ENCODE measurements around the gene SKAP1.

The SKAP1 gene

DNA sequence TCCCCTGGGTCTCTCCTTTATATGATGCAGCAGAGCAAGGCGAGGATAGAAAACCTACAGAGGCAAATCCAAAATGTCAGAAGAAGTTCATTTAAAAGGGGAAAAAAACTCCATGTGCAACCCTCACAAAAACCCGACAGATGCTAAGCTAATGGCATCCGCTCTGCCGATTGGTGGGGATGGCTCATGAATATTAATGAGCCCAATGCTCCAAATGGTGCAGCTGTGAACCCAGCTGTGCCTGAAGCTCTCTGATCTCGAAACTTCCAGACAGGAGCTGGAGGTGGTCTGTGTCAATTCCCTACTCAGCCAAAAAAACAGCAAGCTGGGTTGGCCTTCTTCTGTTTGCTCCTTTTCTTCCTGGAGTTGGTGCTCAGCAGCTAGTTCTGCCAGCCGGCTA, 306.9 kb downstream of the SKAP1 start:
- Histone ChIP-seq H3K27ac (ENCODE audit: low read depth, low read length) (no peak overlapping the region), H3K36me3 (ENCODE audit: insufficient read depth, low read length) (peaks cover 47% of the 10 kb centered on the region), H3K4me3 (ENCODE audit: low read depth in 1 of 2, low read length in 2 of 2) (no peak overlapping the region), H3K9ac (ENCODE audit: low read length) (no peak overlapping the region), H3K9me3 (ENCODE audit: low read length) (no peaks in the 10 kb centered on the region), H3K27me3 (ENCODE audit: control insufficient read depth in 1 of 2, insufficient read depth in 2 of 2, low read length in 2 of 2) (no peaks in the 10 kb centered on the region), H3K4me1 (ENCODE audit: insufficient read depth, low read length) (no peaks in the 10 kb centered on the region)

DNA sequence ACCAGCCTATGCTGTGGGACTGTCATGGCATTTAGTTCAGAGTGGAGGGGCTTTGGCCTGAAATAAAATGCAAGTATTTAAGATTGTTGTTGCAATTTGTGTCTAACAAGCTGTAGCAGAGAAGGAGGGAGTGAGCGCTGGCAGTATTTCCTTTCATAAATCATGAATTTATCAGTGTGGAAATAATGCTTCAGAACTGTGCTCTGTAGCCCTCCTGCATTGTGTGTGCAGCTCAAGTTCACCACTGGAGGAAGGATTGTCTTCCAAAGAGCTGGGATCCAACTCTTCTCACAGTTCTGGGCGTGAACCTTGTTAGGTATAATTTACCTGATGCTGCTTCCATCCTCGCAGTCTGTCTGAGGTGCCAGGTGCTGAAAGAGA, 307.4 kb downstream of the SKAP1 start:
- H3K27ac ChIP-seq (ENCODE audit: low read depth, low read length) = no peak overlapping the region
- H3K4me1 ChIP-seq (ENCODE audit: insufficient read depth, low read length) = no peaks in the 10 kb centered on the region
- H3K4me3 ChIP-seq (ENCODE audit: low read depth in 1 of 2, low read length in 2 of 2) = no peak overlapping the region
- peaks cover 47% of the 10 kb centered on the region for H3K36me3 ChIP-seq (ENCODE audit: insufficient read depth, low read length)
- no peak overlapping the region for H3K9ac ChIP-seq (ENCODE audit: low read length)
- no peaks in the 10 kb centered on the region for H3K9me3 ChIP-seq (ENCODE audit: low read length)
- H3K27me3 ChIP-seq (ENCODE audit: control insufficient read depth in 1 of 2, insufficient read depth in 2 of 2, low read length in 2 of 2) = no peaks in the 10 kb centered on the region

DNA sequence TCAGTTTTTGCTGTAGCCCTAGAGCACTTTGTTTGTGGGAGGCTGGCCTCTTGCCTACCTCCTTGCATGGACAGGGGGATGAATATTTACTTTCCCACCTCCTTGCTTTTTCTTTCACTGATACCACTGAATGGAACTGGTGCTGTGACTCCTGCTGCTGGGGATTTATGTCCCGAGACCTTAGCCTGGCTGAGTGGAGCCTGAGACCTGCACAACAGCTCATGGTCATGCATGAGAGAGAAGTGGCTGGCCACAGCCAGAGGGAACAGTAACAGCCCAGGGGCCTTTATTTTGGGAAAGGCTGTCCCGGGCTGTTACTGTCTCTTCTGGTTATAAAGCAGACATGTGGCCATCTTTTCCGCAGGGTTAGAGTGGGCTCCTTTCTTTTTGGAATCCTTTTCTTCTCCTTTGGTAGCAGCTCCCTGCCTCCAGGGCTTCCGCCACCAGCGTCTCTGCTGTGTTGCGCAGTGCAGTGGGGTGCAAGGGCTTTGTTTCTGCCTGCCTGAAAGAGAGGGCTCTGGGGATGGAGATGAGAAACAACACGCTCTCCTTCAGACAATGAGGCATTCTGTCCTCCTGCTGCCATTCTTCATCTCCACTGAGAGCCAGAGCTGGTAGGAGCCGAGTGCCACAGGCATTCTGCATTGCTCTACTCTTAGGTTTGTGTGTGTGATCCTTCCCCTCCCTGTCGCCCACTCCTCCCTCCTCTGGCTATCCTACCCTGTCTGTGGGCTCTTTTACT, 307.9 kb downstream of the SKAP1 start:
- H3K4me1 ChIP-seq (ENCODE audit: insufficient read depth, low read length) = no peaks in the 10 kb centered on the region
- no peak overlapping the region for H3K9ac ChIP-seq (ENCODE audit: low read length)
- H3K36me3 ChIP-seq (ENCODE audit: insufficient read depth, low read length) = peaks cover 47% of the 10 kb centered on the region
- no peaks in the 10 kb centered on the region for H3K27me3 ChIP-seq (ENCODE audit: control insufficient read depth in 1 of 2, insufficient read depth in 2 of 2, low read length in 2 of 2)
- no peak overlapping the region for H3K27ac ChIP-seq (ENCODE audit: low read depth, low read length)
- no peak overlapping the region for H3K4me3 ChIP-seq (ENCODE audit: low read depth in 1 of 2, low read length in 2 of 2)
- H3K9me3 ChIP-seq (ENCODE audit: low read length) = no peaks in the 10 kb centered on the region

DNA sequence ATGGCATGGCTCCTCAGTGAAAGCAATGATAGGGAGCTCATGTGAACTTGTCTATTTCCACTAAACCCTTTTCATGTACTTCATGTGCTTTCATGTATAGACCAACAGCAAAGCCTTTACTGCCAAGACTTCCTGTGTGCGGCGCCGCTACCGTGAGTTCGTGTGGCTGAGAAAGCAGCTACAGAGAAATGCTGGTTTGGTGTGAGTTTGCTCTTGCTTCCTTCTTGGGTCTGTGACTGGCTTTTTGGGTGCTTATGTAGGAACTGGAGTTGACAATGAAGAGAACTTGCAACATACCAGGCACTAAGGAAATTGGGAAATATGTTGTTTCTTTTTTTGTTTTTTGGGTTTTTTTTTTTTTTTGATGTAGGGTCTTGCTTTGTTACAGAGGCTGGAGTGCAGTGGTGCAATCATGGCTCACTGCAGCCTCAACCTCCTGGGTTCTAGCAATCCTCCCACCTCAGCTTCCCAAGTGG, 316.8 kb downstream of the SKAP1 start:
- Histone ChIP-seq H3K9me3 (ENCODE audit: low read length) (no peaks in the 10 kb centered on the region), H3K9ac (ENCODE audit: low read length) (no peak overlapping the region), H3K27me3 (ENCODE audit: control insufficient read depth in 1 of 2, insufficient read depth in 2 of 2, low read length in 2 of 2) (no peaks in the 10 kb centered on the region), H3K36me3 (ENCODE audit: insufficient read depth, low read length) (peaks cover 10% of the 10 kb centered on the region), H3K4me1 (ENCODE audit: insufficient read depth, low read length) (peaks cover 12% of the 10 kb centered on the region), H3K27ac (ENCODE audit: low read depth, low read length) (no peak overlapping the region), H3K4me3 (ENCODE audit: low read depth in 1 of 2, low read length in 2 of 2) (no peak overlapping the region)

DNA sequence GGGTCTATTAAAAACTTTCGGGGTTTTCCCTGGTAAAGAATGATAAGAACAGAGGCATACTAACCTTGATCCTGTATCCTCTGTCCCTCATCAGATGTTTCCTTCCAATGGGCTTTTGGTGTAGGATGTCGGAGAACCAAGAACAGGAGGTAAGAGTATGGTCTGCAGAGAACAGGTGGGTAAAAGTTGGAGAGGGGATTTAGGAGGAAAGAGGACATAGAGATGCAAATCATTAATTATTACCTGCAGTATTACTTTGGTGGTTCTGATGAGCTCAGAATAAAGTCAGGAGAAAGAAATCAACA, 318.1 kb downstream of the SKAP1 start:
- Histone ChIP-seq H3K36me3 (ENCODE audit: insufficient read depth, low read length) (peaks cover 10% of the 10 kb centered on the region), H3K4me1 (ENCODE audit: insufficient read depth, low read length) (peaks cover 14% of the 10 kb centered on the region), H3K27ac (ENCODE audit: low read depth, low read length) (no peak overlapping the region), H3K4me3 (ENCODE audit: low read depth in 1 of 2, low read length in 2 of 2) (no peak overlapping the region), H3K27me3 (ENCODE audit: control insufficient read depth in 1 of 2, insufficient read depth in 2 of 2, low read length in 2 of 2) (no peaks in the 10 kb centered on the region), H3K9me3 (ENCODE audit: low read length) (no peaks in the 10 kb centered on the region), H3K9ac (ENCODE audit: low read length) (no peak overlapping the region)

DNA sequence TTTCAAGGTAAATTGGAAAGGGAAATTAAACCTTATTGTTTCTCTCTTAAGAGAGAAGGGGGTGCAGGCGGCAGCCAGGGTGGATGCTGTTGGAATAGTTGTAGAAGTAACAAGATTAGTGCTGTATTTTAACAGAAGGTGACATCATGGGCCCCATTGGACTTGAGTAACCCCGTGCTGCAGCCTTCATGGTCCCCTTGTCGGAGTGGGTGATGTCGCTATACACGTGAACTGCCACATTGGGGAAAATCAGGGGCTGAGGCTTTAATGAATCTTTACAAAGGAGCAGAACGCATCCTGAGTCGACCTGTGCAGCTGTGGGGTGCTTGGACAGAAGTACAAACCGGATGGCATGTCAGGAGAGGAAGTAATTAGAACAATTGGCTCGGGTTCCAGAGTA, 319.3 kb downstream of the SKAP1 start:
- H3K9me3 ChIP-seq (ENCODE audit: low read length) = no peaks in the 10 kb centered on the region
- no peak overlapping the region for H3K9ac ChIP-seq (ENCODE audit: low read length)
- H3K36me3 ChIP-seq (ENCODE audit: insufficient read depth, low read length) = peaks cover 10% of the 10 kb centered on the region
- H3K4me3 ChIP-seq (ENCODE audit: low read depth in 1 of 2, low read length in 2 of 2) = no peak overlapping the region
- H3K4me1 ChIP-seq (ENCODE audit: insufficient read depth, low read length) = peaks cover 17% of the 10 kb centered on the region
- H3K27me3 ChIP-seq (ENCODE audit: control insufficient read depth in 1 of 2, insufficient read depth in 2 of 2, low read length in 2 of 2) = no peaks in the 10 kb centered on the region
- H3K27ac ChIP-seq (ENCODE audit: low read depth, low read length) = no peak overlapping the region

DNA sequence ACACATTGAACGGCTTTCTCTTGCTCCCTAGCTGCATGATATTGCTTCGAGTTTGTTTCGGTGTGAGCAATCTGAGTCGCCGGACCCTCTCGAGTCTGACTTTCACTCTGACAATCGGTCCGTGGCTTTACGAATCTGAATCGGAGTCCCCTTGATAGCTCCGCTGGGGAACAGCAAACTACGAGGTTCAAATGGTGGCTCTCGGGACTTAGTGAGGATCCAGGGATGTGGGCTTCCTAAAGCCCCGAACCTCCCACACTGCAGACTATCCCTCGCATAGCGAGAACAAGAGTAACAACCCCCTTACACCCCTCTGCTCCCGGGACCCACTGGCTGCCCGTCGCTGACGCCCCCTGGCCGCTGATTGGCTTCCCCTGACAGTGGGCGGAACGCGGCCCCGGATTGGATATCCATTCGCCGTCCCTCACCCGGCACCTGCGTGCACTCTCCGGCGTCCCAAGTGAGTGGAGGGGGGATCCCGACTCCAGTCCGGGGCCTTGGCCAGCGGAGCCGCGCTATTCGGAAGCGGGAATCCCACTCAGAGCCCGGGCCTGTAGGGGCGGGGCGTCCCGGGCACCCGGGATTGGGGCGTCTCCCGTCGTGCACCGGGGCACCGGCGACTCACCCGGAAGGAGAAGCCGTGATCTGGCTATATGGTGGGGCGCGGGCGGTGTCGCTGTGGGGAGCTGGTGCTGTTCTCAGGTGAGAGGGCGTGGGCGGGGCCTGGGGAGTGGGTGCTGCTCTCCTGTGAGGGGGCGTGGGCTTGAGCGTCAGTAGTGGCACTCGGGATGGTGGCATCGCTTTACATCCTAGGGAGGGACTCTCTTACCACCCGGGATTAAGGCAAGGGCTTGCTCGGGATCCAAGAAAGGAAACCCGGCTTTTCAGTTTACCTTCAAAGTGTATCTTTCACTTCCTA, 322.6 kb downstream of the SKAP1 start, which contains the start of gene SNX11:
Gene SNX11 (plus strand): TSS at position 630 of the 919 bp plus-strand sequence. CDS start 4,278 bp downstream, outside the sequence.
- peak within 1 kb of the TSS; percentile 87 for H3K9ac ChIP-seq (ENCODE audit: low read length)
- H3K36me3 ChIP-seq (ENCODE audit: insufficient read depth, low read length) = peaks cover 4% of the 10 kb centered on the region
- H3K27me3 ChIP-seq (ENCODE audit: control insufficient read depth in 1 of 2, insufficient read depth in 2 of 2, low read length in 2 of 2) = no peaks in the 10 kb centered on the region
- H3K9me3 ChIP-seq (ENCODE audit: low read length) = no peaks in the 10 kb centered on the region
- H3K4me1 ChIP-seq (ENCODE audit: insufficient read depth, low read length) = peaks cover 17% of the 10 kb centered on the region
- H3K27ac ChIP-seq (ENCODE audit: low read depth, low read length) = peak within 1 kb of the TSS; percentile 88
- H3K4me3 ChIP-seq (ENCODE audit: low read depth in 1 of 2, low read length in 2 of 2) = peak within 1 kb of the TSS; percentile 81 to 99

DNA sequence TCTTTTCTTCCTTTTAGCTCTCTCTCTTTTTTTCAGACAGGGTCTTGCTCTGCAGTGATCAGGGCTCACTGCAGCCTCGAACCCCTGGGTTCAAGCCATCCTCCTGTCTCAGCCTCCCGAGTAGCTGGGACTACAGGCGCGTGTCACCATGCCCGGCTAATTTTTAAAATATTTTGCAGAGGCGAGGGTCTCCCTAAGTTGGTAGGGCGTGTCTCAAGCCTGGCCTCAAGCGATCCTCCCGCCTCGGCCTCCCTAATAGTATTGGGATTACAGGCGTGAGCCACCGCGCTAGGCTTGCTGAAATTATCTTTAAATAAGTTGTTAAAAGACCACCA, 323.2 kb downstream of the SKAP1 start:
- H3K4me1 ChIP-seq (ENCODE audit: insufficient read depth, low read length) = peaks cover 17% of the 10 kb centered on the region
- peak overlapping the region; percentile 81 to 99 for H3K4me3 ChIP-seq (ENCODE audit: low read depth in 1 of 2, low read length in 2 of 2)
- peak overlapping the region; percentile 87 for H3K9ac ChIP-seq (ENCODE audit: low read length)
- no peaks in the 10 kb centered on the region for H3K9me3 ChIP-seq (ENCODE audit: low read length)
- peaks cover 4% of the 10 kb centered on the region for H3K36me3 ChIP-seq (ENCODE audit: insufficient read depth, low read length)
- H3K27ac ChIP-seq (ENCODE audit: low read depth, low read length) = peak overlapping the region; percentile 88
- no peaks in the 10 kb centered on the region for H3K27me3 ChIP-seq (ENCODE audit: control insufficient read depth in 1 of 2, insufficient read depth in 2 of 2, low read length in 2 of 2)

DNA sequence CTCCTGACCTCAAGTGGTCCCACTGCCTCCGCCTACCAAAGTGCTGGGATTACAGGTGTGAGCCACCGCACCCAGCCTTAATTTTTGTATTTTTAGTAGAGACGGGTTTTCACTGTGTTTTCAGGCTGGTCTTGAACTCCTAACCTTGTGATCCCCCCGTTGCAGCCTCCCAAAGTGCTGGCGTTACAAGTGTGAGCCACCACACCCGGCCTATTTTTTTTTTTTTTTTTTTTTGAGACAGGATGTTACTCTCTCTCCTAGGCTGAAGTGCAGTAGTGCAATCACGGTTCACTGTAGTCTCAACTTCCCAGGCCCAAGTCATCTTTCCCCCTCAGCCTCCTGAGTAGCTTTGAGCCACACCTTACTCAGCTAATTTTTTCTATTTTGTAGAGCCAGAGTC, 325.6 kb downstream of the SKAP1 start:
- no peaks in the 10 kb centered on the region for H3K27me3 ChIP-seq (ENCODE audit: control insufficient read depth in 1 of 2, insufficient read depth in 2 of 2, low read length in 2 of 2)
- H3K9ac ChIP-seq (ENCODE audit: low read length) = no peak overlapping the region
- H3K4me3 ChIP-seq (ENCODE audit: low read depth in 1 of 2, low read length in 2 of 2) = no peak overlapping the region
- no peak overlapping the region for H3K27ac ChIP-seq (ENCODE audit: low read depth, low read length)
- no peaks in the 10 kb centered on the region for H3K9me3 ChIP-seq (ENCODE audit: low read length)
- H3K36me3 ChIP-seq (ENCODE audit: insufficient read depth, low read length) = no peaks in the 10 kb centered on the region
- H3K4me1 ChIP-seq (ENCODE audit: insufficient read depth, low read length) = peaks cover 22% of the 10 kb centered on the region

DNA sequence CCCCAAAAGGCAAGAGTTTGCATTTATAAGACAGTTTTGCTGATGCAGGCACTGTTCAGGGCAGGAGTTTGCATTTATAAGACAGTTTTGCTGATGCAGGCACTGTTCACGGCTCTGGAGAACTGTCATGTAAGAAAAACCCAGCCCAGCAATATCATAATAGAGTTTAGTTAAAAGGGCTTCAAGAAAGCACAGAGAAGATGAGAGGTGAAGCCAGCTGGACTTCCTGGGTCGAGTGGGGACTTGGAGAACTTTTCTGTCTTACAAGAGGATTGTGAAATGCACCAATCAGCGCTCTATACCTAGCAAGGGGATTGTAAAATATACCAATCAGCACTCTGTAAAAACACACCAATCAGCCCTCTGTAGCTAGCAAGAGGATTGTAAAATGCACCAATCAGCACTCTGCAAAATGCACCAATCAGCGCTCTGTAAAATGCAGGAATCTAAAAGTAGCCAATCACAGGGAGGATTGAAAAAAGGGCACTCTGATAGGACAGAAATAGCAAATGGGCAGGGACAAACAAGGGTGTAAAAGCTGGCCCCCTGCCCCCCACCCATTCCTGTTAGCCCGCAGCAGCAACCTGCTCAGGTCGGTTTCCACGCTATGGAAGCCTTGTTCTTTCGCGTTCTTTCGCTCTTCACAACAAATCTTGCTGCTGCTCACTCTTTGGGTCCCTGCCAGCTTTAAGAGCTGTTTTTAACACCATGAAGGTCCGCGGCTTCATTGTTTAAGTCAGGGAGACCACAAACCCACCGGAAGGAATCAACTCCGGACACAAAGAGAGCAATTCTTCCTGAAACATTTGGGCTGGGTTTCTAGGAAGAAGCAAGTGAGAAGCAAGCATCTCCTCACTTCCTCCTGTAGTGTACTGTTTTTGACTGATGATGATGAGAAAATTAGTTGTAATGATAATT, 327.0 kb downstream of the SKAP1 start:
- H3K36me3 ChIP-seq (ENCODE audit: insufficient read depth, low read length) = no peaks in the 10 kb centered on the region
- peaks cover 17% of the 10 kb centered on the region for H3K4me1 ChIP-seq (ENCODE audit: insufficient read depth, low read length)
- no peaks in the 10 kb centered on the region for H3K27me3 ChIP-seq (ENCODE audit: control insufficient read depth in 1 of 2, insufficient read depth in 2 of 2, low read length in 2 of 2)
- no peaks in the 10 kb centered on the region for H3K9me3 ChIP-seq (ENCODE audit: low read length)
- H3K9ac ChIP-seq (ENCODE audit: low read length) = no peak overlapping the region
- H3K4me3 ChIP-seq (ENCODE audit: low read depth in 1 of 2, low read length in 2 of 2) = no peak overlapping the region
- no peak overlapping the region for H3K27ac ChIP-seq (ENCODE audit: low read depth, low read length)

All from muscle layer of colon (tissue), 2 donors.